ENCODE results near the gene AUTS2.

Gene AUTS2

GRCh38 chr7:70116867-70117266, 518.6 kb downstream of the AUTS2 start:
- no peak for DNase-seq (ENCODE audit: low read depth in 2 of 2)

- DNase-seq (ENCODE audit: low read depth in 2 of 2), result no peak
Measured at GRCh38 chr7:70120851-70121250, 522.6 kb downstream of the AUTS2 start.

- no peak for DNase-seq (ENCODE audit: low read depth in 2 of 2)
Measured at GRCh38 chr7:70131817-70132216, 533.5 kb downstream of the AUTS2 start.

DNA sequence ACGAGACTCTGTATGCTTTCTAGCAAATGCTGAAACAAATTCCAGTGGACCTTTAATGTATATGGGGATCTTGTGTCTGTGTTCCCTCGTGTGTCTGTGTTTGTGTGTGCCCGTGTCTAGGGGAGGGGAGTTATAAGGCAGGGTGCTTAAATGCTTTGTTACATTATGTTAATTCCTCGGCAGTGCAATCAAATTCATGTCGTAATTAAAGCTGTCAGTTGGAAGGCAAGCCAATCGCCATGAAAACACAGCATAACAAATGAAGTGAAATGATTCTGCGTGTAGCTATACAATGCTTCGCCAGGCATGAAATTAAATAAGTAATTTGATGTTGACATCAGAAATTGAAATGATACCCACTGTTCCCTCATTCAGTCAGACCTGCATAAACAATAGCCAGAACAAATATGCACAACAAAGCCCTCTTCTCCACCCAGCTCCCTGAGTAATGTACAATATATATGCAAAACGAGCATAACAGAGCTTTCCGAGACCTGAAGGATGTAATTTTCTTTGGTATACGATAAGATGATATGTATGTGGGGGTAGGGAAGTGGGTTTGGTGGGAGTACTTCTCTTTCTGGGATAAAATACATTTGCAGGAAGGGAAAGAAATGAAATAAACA, 534.1 kb downstream of the AUTS2 start:
- no peak for DNase-seq (ENCODE audit: low read depth in 2 of 2)

- DNase-seq (ENCODE audit: low read depth in 2 of 2), result no peak
Measured at GRCh38 chr7:70132852-70133690, 534.8 kb downstream of the AUTS2 start.

DNA sequence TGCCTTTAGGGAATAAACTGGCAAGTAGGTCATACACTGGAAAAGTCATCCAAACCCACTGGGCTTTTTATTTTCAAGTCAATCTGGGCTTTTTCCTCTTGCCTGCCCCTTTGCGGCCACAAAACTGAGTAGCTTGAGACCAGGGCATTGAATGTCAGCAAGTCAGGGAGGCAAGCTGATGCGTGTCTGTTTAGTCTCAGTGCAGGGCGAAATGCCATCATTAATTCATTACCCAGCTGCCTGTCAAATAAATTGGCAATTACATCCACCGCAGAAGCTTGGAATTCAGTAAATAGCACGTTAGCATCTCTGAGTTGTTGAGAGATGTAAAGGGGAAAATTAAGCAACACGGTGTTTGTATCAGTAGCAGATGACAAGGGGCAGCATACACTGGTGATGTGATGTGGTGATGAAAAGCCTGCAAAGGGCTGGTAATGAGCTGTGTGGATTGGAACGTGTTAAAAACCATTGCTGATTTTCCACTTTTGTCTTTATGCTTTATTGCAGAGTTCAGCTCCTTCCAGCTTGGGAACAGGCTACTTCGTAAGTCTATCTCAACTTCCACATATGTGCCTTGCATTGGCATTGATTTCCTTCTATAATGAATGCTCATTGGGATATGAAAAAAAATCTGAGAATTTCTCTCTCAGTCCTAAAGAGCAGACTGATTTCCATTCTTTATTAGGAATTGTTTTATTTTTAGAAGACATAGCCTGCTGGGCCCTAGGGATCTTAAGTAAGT, 535.9 kb downstream of the AUTS2 start:
- DNase-seq (ENCODE audit: low read depth in 2 of 2), result no peak

- no peak for DNase-seq (ENCODE audit: low read depth in 2 of 2)
Measured at GRCh38 chr7:70135656-70136055, 537.4 kb downstream of the AUTS2 start.

GRCh38 chr7:70137126-70137525, 538.9 kb downstream of the AUTS2 start:
- no peak for DNase-seq (ENCODE audit: low read depth in 2 of 2)

- DNase-seq (ENCODE audit: low read depth in 2 of 2), result no peak
Measured at GRCh38 chr7:70142247-70142932, 544.1 kb downstream of the AUTS2 start.

DNA sequence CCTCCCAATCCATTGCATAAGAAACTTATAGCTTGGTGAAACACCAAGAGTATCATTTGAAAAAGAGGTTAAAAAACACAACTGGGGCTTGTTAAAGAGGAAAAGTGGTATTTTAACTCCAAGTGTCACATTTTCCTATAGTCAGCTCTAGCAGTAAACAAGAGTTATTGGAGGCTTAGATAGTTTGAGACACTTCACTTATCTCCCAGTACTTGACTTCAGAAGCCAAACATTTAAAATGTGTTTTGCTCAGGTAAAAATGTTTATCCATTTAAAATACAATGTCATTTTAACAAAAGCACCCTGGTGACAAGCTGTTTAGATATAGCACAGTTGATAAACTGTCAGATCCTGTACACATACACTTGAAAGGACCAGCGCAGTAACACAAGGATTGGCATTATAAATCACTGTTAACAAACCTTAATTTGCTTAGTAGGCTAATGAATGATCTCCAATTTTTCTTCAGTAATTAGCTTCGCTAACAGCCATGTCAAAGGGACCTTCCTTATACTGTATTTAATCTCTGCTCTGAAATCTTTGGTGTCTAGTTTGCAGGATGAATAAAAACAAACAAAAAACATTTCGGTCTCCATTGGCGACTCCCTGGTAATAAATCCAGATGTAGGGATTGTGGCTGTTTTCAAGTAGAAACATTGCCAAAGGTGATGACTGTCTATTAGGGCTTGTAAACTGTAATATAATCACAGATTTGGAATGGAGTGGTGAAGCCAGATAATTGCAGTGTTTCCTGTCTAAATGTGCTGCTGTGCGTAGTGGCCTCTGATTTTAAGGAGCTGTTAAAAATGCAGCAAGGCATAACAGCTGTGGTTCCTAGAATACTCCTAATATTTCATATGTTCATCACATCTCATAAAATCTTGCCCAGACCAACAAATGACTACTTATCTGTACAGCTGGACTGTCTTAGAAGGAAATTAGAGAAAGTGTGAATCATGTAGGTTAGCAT, 545.1 kb downstream of the AUTS2 start:
- DNase-seq (ENCODE audit: low read depth in 2 of 2), result no peak

GRCh38 chr7:70148997-70149396, 550.7 kb downstream of the AUTS2 start:
- no peak for DNase-seq (ENCODE audit: low read depth in 2 of 2)

DNA sequence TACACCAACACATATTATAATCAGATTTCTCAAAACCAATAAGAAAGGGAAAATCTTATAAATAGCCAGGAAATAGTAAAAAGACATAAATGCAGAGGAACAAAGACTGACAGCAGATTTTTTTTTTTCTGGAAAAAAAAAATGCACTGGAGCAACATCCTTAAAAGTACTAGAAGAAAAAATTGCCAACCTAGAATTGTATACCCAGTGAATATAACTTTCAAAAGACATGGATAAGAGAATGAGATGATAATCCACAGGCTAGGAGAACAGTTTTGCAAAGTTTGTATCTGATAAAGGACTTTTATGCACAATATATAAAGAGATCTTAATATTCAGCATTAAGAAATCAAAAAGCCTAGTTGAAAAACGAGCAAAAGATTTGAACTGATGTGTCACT, 554.0 kb downstream of the AUTS2 start:
- no peak for DNase-seq (ENCODE audit: low read depth in 2 of 2)

GRCh38 chr7:70153933-70154332, 555.7 kb downstream of the AUTS2 start:
- no peak for DNase-seq (ENCODE audit: low read depth in 2 of 2)

- DNase-seq (ENCODE audit: low read depth in 2 of 2), result no peak
Measured at GRCh38 chr7:70154521-70155180, 556.4 kb downstream of the AUTS2 start.

GRCh38 chr7:70156057-70156456, 557.8 kb downstream of the AUTS2 start:
- no peak for DNase-seq (ENCODE audit: low read depth in 2 of 2)

DNA sequence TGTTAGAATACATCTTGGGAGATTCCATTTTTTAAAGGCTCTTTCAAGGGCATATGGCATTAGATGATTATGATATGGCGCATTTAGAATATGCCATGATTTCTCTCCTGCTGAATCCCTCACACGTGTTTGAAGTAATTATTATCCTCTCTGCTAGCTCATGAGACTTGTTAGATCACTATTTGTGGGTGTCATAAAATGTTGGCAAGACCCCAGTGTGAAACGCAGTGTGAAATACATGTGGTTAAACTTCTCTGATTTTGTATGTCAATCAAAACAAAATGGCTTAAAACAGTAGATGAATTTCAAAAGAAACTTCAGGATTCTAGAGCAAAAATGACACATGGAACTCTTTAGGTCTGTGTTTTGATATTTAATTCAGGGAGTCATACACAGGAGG, 560.8 kb downstream of the AUTS2 start:
- no peak for DNase-seq (ENCODE audit: low read depth in 2 of 2)

DNA sequence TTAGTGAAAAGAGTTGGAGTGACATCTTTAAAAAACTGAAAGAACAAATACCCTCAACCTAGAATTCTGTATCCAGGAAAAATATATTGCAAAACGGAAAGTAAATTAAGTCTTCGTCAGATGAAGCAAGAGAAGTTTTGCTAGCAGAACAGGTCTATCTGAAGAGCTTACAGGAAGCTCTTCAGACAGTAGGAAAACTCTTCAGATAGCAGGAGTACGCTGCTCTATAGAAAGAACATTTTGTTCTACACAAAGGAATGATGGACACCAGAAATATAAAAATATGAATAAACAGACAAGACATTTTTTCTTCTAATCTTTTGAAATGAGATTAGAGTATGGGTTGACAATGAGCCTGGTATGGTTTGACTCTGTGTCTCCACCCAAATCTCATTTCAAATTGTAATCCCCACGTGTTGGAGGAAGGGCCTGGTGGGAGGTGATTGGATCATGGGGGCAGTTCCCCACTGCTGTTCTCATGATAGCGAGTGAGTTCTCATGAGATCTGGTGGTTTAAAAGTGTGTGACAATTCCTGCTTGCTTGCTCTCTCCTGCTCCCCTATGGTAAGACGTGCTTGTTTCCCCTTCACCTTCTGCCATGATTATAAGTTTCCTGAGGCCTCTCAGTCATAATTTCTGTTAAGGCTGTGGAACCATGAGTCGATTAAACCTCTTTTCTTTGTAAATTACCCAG, 567.3 kb downstream of the AUTS2 start:
- DNase-seq (ENCODE audit: low read depth in 2 of 2), result no peak

- no peak for DNase-seq (ENCODE audit: low read depth in 2 of 2)
Measured at GRCh38 chr7:70171369-70171920, 573.2 kb downstream of the AUTS2 start.

DNA sequence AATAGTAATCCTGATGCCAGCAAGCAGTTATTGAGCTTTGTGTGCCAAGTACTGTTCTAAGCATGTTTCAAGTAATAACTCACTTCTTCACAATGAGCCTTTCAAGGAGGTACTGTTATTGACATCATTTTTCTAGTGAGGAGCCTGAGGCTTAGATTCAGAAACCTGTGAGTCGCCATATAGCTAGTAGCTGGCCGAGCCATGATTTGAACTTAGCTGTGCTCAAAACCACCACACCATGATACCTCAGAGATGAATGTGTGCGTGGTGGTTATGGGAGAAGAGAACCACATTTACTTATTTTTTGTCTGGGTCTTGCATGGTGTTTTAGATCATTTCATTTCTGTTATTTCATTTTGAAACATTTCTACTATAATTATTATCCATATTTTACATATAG, 578.9 kb downstream of the AUTS2 start:
- DNase-seq (ENCODE audit: low read depth in 2 of 2), result no peak

Measured in activated CD8-positive, alpha-beta memory T cell treated with anti-CD3 and anti-CD28 coated beads for 4 hours (primary cell).